ENCODE results near the gene EFHD1. TPM values are rescaled to one million over a fixed set of nuclear protein-coding genes. Genes with fewer than 3 reads are reported as not detected.
"Not testable (repeated sequence)": the region's sequence is repeated elsewhere in the genome, so short reads cannot be mapped to it uniquely, and the experiment has no call there.

EFHD1 gene
- total and polyA plus RNA-seq, 5 donors from 2014 or later: 0.52 to 1.3 (median 1.0) TPM

DNA sequence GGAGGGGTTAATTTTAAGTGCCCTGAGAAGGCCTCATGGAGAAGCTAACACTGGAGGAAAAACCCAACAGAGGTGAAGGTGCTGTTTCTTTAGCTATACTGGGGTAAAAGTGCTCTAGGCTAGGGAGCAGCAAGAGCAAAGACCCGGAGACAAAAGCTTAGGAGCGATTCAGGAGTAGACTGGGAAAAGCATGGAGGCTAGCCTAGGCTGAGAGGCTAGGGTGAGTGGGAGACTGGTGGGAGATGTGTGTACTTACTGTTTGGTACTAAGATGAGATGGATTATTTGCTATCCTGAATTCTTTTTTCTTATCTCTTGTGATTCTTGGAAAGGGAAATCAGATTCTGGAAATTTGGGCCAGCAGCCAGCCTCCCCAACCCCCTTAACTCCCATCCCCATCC is 65.7 kb downstream of the EFHD1 start:
- H3K27me3 Mint-ChIP-seq: no peaks in the 10 kb centered on the region
- Histone ChIP-seq H3K9me3 (ENCODE audit: control insufficient read depth in 2 of 2, low read length in 2 of 2) (no peaks in the 10 kb centered on the region), H3K4me3 (ENCODE audit: low read depth, low read length) (peak overlapping the region; percentile 74), H3K27ac (ENCODE audit: insufficient read depth, low read length, poor library complexity, severe bottlenecking) (no peak overlapping the region), H3K4me1 (ENCODE audit: control insufficient read depth, insufficient read depth, low read length, poor library complexity, severe bottlenecking) (peaks cover 45% of the 10 kb centered on the region), H3K36me3 (ENCODE audit: control insufficient read depth, insufficient read depth, low read length) (peaks cover 11% of the 10 kb centered on the region), H3K27me3 (ENCODE audit: control insufficient read depth, insufficient read depth, low read length) (no peaks in the 10 kb centered on the region)
- peaks cover 19% of the 10 kb centered on the region for H3K36me3 Mint-ChIP-seq
- no peak for ATAC-seq (ENCODE audit: low read depth in 2 of 2)
- peaks cover 30 to 58% (median 47%) of the 10 kb centered on the region in 4 donors for H3K4me1 Mint-ChIP-seq
- peak overlapping the region; percentile 92 to 98 (median 96) for H3K4me3 Mint-ChIP-seq
- no peak for DNase-seq
- peaks cover 0 to 6% (median 0%) of the 10 kb centered on the region in 7 donors for H3K9me3 Mint-ChIP-seq
- H3K27ac Mint-ChIP-seq: peak overlapping the region; percentile 31 to 96 (median 85)

GRCh38 chr2:232700154-232700553 is 66.8 kb downstream of the EFHD1 start:
- H3K4me1 ChIP-seq (ENCODE audit: control insufficient read depth, insufficient read depth, low read length, poor library complexity, severe bottlenecking): peaks cover 45% of the 10 kb centered on the region
- H3K9me3 ChIP-seq (ENCODE audit: control insufficient read depth in 2 of 2, low read length in 2 of 2): no peaks in the 10 kb centered on the region
- no peaks in the 10 kb centered on the region for H3K27me3 Mint-ChIP-seq
- peaks cover 14% of the 10 kb centered on the region for H3K36me3 ChIP-seq (ENCODE audit: control insufficient read depth, insufficient read depth, low read length)
- peaks cover 0 to 2% (median 0%) of the 10 kb centered on the region in 7 donors for H3K9me3 Mint-ChIP-seq
- H3K36me3 Mint-ChIP-seq: peaks cover 23% of the 10 kb centered on the region
- H3K27ac Mint-ChIP-seq: no peak overlapping the region
- no peak for DNase-seq
- no peaks in the 10 kb centered on the region for H3K27me3 ChIP-seq (ENCODE audit: control insufficient read depth, insufficient read depth, low read length)
- peaks cover 30 to 64% (median 51%) of the 10 kb centered on the region in 4 donors for H3K4me1 Mint-ChIP-seq
- H3K4me3 ChIP-seq (ENCODE audit: low read depth, low read length): peak overlapping the region; percentile 74
- H3K4me3 Mint-ChIP-seq: peak overlapping the region; percentile 53 to 98 (median 74)
- H3K27ac ChIP-seq (ENCODE audit: insufficient read depth, low read length, poor library complexity, severe bottlenecking): no peak overlapping the region
- no peak for ATAC-seq (ENCODE audit: low read depth in 2 of 2)

GRCh38 chr2:232707076-232707475 is 73.7 kb downstream of the EFHD1 start:
- no peaks in the 10 kb centered on the region for H3K27me3 Mint-ChIP-seq
- Histone ChIP-seq H3K4me3 (ENCODE audit: low read depth, low read length) (no peak overlapping the region), H3K4me1 (ENCODE audit: control insufficient read depth, insufficient read depth, low read length, poor library complexity, severe bottlenecking) (peaks cover 3% of the 10 kb centered on the region), H3K9me3 (ENCODE audit: control insufficient read depth in 2 of 2, low read length in 2 of 2) (no peaks in the 10 kb centered on the region), H3K27ac (ENCODE audit: insufficient read depth, low read length, poor library complexity, severe bottlenecking) (no peak overlapping the region), H3K36me3 (ENCODE audit: control insufficient read depth, insufficient read depth, low read length) (peaks cover 43% of the 10 kb centered on the region), H3K27me3 (ENCODE audit: control insufficient read depth, insufficient read depth, low read length) (no peaks in the 10 kb centered on the region)
- no peak overlapping the region for H3K27ac Mint-ChIP-seq
- H3K4me1 Mint-ChIP-seq: peaks cover 11 to 37% (median 19%) of the 10 kb centered on the region in 4 donors
- ATAC-seq (ENCODE audit: low read depth in 2 of 2): no peak
- H3K4me3 Mint-ChIP-seq: no peak overlapping the region
- H3K36me3 Mint-ChIP-seq: peaks cover 27% of the 10 kb centered on the region
- H3K9me3 Mint-ChIP-seq: no peaks in the 10 kb centered on the region
- no peak for DNase-seq

- Mint-ChIP-seq H3K27ac (no peak overlapping the region), H3K9me3 (no peaks in the 10 kb centered on the region)
These were observed 80.1 kb downstream of the EFHD1 start for GRCh38 chr2:232713505-232713904.

DNA sequence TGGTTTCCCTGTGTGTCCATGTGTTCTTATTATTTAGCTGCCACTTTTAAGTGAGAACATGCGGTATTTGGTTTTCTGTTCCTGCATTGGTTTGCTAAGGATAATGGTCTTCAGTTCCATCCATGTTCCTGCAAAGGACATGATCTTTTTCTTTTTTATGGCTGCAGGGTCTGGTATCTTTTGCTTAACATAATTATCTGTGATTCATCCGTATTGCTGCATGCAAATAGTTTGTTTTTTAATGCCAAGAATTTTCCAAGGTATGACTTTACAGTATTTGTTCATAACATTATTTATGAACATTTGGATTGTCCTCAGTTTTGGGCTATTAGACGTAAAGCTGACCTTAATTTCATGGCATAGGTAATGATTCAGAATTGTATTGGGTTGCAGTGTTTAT is 81.6 kb downstream of the EFHD1 start:
- Mint-ChIP-seq H3K4me1 (peaks cover 31 to 50% (median 33%) of the 10 kb centered on the region in 4 donors), H3K36me3 (peaks cover 46% of the 10 kb centered on the region), H3K27me3 (no peaks in the 10 kb centered on the region), H3K27ac (peak overlapping the region in 1 of 3 donors; percentile 21), H3K9me3 (peaks cover 0 to under 1% (median 0%) of the 10 kb centered on the region in 7 donors), H3K4me3 (no peak overlapping the region)
- no peak for DNase-seq
- ATAC-seq (ENCODE audit: low read depth in 2 of 2): no peak
- peaks cover 56% of the 10 kb centered on the region for H3K36me3 ChIP-seq (ENCODE audit: control insufficient read depth, insufficient read depth, low read length)
- no peaks in the 10 kb centered on the region for H3K9me3 ChIP-seq (ENCODE audit: control insufficient read depth in 2 of 2, low read length in 2 of 2)
- H3K27ac ChIP-seq (ENCODE audit: insufficient read depth, low read length, poor library complexity, severe bottlenecking): no peak overlapping the region
- no peaks in the 10 kb centered on the region for H3K27me3 ChIP-seq (ENCODE audit: control insufficient read depth, insufficient read depth, low read length)
- peaks cover 3% of the 10 kb centered on the region for H3K4me1 ChIP-seq (ENCODE audit: control insufficient read depth, insufficient read depth, low read length, poor library complexity, severe bottlenecking)
- H3K4me3 ChIP-seq (ENCODE audit: low read depth, low read length): no peak overlapping the region

More at GRCh38 chr2:232713505-232713904, 80.1 kb downstream of the EFHD1 start:
- Histone ChIP-seq H3K4me3 (ENCODE audit: low read depth, low read length) (no peak overlapping the region), H3K9me3 (ENCODE audit: control insufficient read depth in 2 of 2, low read length in 2 of 2) (no peaks in the 10 kb centered on the region), H3K27ac (ENCODE audit: insufficient read depth, low read length, poor library complexity, severe bottlenecking) (no peak overlapping the region), H3K4me1 (ENCODE audit: control insufficient read depth, insufficient read depth, low read length, poor library complexity, severe bottlenecking) (peaks cover 3% of the 10 kb centered on the region), H3K27me3 (ENCODE audit: control insufficient read depth, insufficient read depth, low read length) (no peaks in the 10 kb centered on the region), H3K36me3 (ENCODE audit: control insufficient read depth, insufficient read depth, low read length) (peaks cover 45% of the 10 kb centered on the region)
- DNase-seq (no peak), ATAC-seq (ENCODE audit: low read depth in 2 of 2) (no peak)
- Mint-ChIP-seq H3K36me3 (peaks cover 35% of the 10 kb centered on the region), H3K4me3 (no peak overlapping the region), H3K27me3 (no peaks in the 10 kb centered on the region), H3K4me1 (peaks cover 27 to 43% (median 31%) of the 10 kb centered on the region in 4 donors)

- DNase-seq; H3K27ac ChIP-seq (ENCODE audit: insufficient read depth, low read length, poor library complexity, severe bottlenecking); H3K27me3 ChIP-seq (ENCODE audit: control insufficient read depth, insufficient read depth, low read length); ATAC-seq (ENCODE audit: low read depth in 2 of 2); H3K4me3 Mint-ChIP-seq; H3K27me3 Mint-ChIP-seq; H3K9me3 Mint-ChIP-seq; H3K4me3 ChIP-seq (ENCODE audit: low read depth, low read length); H3K9me3 ChIP-seq (ENCODE audit: control insufficient read depth in 2 of 2, low read length in 2 of 2): not testable (repeated sequence)
- Histone ChIP-seq H3K4me1 (ENCODE audit: control insufficient read depth, insufficient read depth, low read length, poor library complexity, severe bottlenecking) (peaks cover 23% of the 10 kb centered on the region), H3K36me3 (ENCODE audit: control insufficient read depth, insufficient read depth, low read length) (peaks cover 39% of the 10 kb centered on the region)
- H3K36me3 Mint-ChIP-seq: peaks cover 52% of the 10 kb centered on the region
- peak overlapping the region in 1 of 3 donors; percentile 29 for H3K27ac Mint-ChIP-seq
- peaks cover 37 to 60% (median 46%) of the 10 kb centered on the region in 4 donors for H3K4me1 Mint-ChIP-seq
These were observed 86.7 kb downstream of the EFHD1 start for GRCh38 chr2:232720056-232720455.

DNA sequence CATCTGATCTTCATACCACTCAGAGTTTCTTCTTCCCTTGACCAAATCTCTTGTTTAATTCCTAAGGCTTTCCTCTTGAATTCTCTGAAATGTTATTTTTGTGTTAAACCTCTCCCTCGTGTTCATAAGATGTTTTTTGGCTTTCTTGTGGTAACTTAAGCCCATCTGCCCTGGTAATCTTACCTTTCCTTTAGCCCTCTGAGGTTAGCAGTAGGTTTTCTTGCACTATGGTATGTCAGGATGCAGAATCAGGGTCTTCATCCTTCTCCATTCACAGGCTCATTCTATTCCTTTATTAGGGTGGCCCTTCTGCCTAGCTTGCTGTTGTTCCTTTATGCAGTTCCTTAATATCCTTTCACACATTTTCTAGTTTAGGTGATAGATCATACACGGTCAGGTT is 87.9 kb downstream of the EFHD1 start:
- Histone ChIP-seq H3K9me3 (ENCODE audit: control insufficient read depth in 2 of 2, low read length in 2 of 2) (no peaks in the 10 kb centered on the region), H3K36me3 (ENCODE audit: control insufficient read depth, insufficient read depth, low read length) (peaks cover 47% of the 10 kb centered on the region), H3K27me3 (ENCODE audit: control insufficient read depth, insufficient read depth, low read length) (no peaks in the 10 kb centered on the region), H3K4me3 (ENCODE audit: low read depth, low read length) (no peak overlapping the region), H3K4me1 (ENCODE audit: control insufficient read depth, insufficient read depth, low read length, poor library complexity, severe bottlenecking) (peaks cover 20% of the 10 kb centered on the region), H3K27ac (ENCODE audit: insufficient read depth, low read length, poor library complexity, severe bottlenecking) (no peak overlapping the region)
- ATAC-seq (ENCODE audit: low read depth in 2 of 2) (no peak), DNase-seq (peak in 1 of 3 donors; percentile 6)
- peaks cover 0 to 3% (median 0%) of the 10 kb centered on the region in 7 donors for H3K9me3 Mint-ChIP-seq
- H3K4me1 Mint-ChIP-seq: peaks cover 32 to 50% (median 42%) of the 10 kb centered on the region in 4 donors
- peaks cover 57% of the 10 kb centered on the region for H3K36me3 Mint-ChIP-seq
- H3K4me3 Mint-ChIP-seq: peak overlapping the region in 1 of 4 donors; percentile 8
- no peaks in the 10 kb centered on the region for H3K27me3 Mint-ChIP-seq
- peak overlapping the region in 2 of 3 donors; percentile 66 to 80 for H3K27ac Mint-ChIP-seq

DNA sequence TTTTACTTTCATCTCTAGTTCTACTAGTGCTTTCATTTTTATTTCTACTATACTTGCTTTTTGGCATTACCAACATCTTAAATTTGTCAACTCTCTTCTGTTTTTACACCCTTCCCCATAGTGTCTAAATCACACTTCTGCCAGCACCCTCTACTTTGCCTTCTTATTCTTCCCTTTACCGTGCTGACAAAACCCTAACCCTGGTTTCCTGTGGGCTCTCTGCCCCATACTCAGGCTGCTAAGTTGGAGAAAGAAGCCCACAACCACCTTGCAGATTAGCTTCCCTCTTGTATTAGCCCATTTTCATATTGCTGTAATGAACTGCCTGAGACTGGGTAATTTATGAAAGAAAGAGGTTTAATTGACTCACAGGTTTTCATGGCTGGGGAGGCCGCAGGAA is 88.5 kb downstream of the EFHD1 start:
- H3K4me3 Mint-ChIP-seq: peak overlapping the region in 2 of 4 donors; percentile 8 to 22
- DNase-seq (peak in 1 of 3 donors; percentile 19), ATAC-seq (ENCODE audit: low read depth in 2 of 2) (peak in 1 of 2 donors; percentile 28)
- Histone ChIP-seq H3K27ac (ENCODE audit: insufficient read depth, low read length, poor library complexity, severe bottlenecking) (no peak overlapping the region), H3K4me1 (ENCODE audit: control insufficient read depth, insufficient read depth, low read length, poor library complexity, severe bottlenecking) (peaks cover 20% of the 10 kb centered on the region), H3K9me3 (ENCODE audit: control insufficient read depth in 2 of 2, low read length in 2 of 2) (no peaks in the 10 kb centered on the region), H3K4me3 (ENCODE audit: low read depth, low read length) (no peak overlapping the region), H3K27me3 (ENCODE audit: control insufficient read depth, insufficient read depth, low read length) (no peaks in the 10 kb centered on the region), H3K36me3 (ENCODE audit: control insufficient read depth, insufficient read depth, low read length) (peaks cover 50% of the 10 kb centered on the region)
- H3K27me3 Mint-ChIP-seq: no peaks in the 10 kb centered on the region
- H3K9me3 Mint-ChIP-seq: peaks cover 0 to 3% (median 0%) of the 10 kb centered on the region in 7 donors
- H3K36me3 Mint-ChIP-seq: peaks cover 52% of the 10 kb centered on the region
- peak overlapping the region; percentile 66 to 83 (median 80) for H3K27ac Mint-ChIP-seq
- peaks cover 29 to 45% (median 41%) of the 10 kb centered on the region in 4 donors for H3K4me1 Mint-ChIP-seq
